SK-N-SH (cell line): ENCODE data around the gene ACAP3. TPM values are rescaled to one million over a fixed set of nuclear protein-coding genes. Genes with fewer than 3 reads are reported as not detected.

Experiments
- CTCF ChIA-PET: fragments of 300-600, 350-600 bp; formaldehyde crosslinking; extraction: SDS; loops from one replicate; lab custom pipeline; 2021; lab: Yijun Ruan, JAX
- POLR2A ChIA-PET: fragments of 350-600 bp; sonication (Branson Sonifier 250); formaldehyde crosslinking; extraction: SDS; loops from one replicate; lab custom pipeline; 2020; ENCODE audit warnings: antibody characterized with exemption, inconsistent platforms; lab: Yijun Ruan, JAX
- DNase-seq: peaks from one replicate; pipeline ENCODE4 v3.0.0; 2012
- H2AFZ ChIP-seq: fragments of 200-600 bp; sonication (generic); 2 replicates; pipeline ENCODE4 v1.8.1; 2016; ENCODE audit warnings: antibody characterized with exemption, mild to moderate bottlenecking, low read depth
- H3F3A ChIP-seq: fragments of 200-600 bp; sonication (generic); replicated peaks from 2 replicates; pipeline ENCODE3; 2016; ENCODE audit warnings: antibody characterized with exemption, mild to moderate bottlenecking; ENCODE audit not compliant: insufficient read depth
- H3K27ac ChIP-seq, 2 experiments: fragments of 200-500 bp in 1 of 2; fragments of 200-600 bp in 1 of 2; sonication (Bioruptor generic) in 1 of 2; sonication (generic), shearing (Covaris generic) in 1 of 2; 2 replicates each; pipeline versions ENCODE4 v1.5.1 to v1.6.1; 2014 to 2016; ENCODE audit warnings: low read depth in 2 of 2, inconsistent platforms in 1 of 2, low read length in 1 of 2, mild to moderate bottlenecking in 1 of 2, mixed read lengths in 1 of 2
- H3K27me3 ChIP-seq: fragments of 200-600 bp; sonication (generic), shearing (Covaris generic); 2 replicates; pipeline ENCODE4 v1.6.1; 2016; ENCODE audit warnings: mixed run types; ENCODE audit not compliant: insufficient read depth
- H3K36me3 ChIP-seq, 2 experiments: fragments of 200-500 bp in 1 of 2; fragments of 200-600 bp in 1 of 2; sonication (Bioruptor generic) in 1 of 2; sonication (generic) in 1 of 2; replicated peaks in 1 of 2; 2 replicates each; pipeline versions ENCODE3 to v1.5.1; 2014 to 2016; ENCODE audit warnings: low read length in 1 of 2, mild to moderate bottlenecking in 1 of 2; ENCODE audit not compliant: insufficient read depth in 2 of 2, control insufficient read depth in 1 of 2
- H3K4me1 ChIP-seq, 2 experiments: fragments of 200-500 bp in 1 of 2; fragments of 200-600 bp in 1 of 2; sonication (Bioruptor generic) in 1 of 2; sonication (generic), shearing (Covaris generic) in 1 of 2; 2 replicates each; pipeline versions ENCODE4 v1.5.1 to v1.6.1; 2014 to 2016; ENCODE audit warnings: low read depth in 1 of 2, low read length in 1 of 2, mixed run types in 1 of 2; ENCODE audit not compliant: insufficient read depth in 2 of 2, control insufficient read depth in 1 of 2
- H3K4me2 ChIP-seq: fragments of 200-600 bp; sonication (generic), shearing (Covaris generic); 2 replicates; pipeline ENCODE4 v1.6.1; 2017; ENCODE audit warnings: mixed run types
- H3K4me3 ChIP-seq, 2 experiments: fragments of 200-500 bp in 1 of 2; fragments of 200-600 bp in 1 of 2; sonication (Bioruptor generic) in 1 of 2; sonication (generic), shearing (Covaris generic) in 1 of 2; 2 replicates each; pipeline versions ENCODE4 v1.5.1 to v1.8.1; 2014 to 2016; ENCODE audit warnings: low read depth in 2 of 2, inconsistent platforms in 1 of 2, low read length in 1 of 2, mild to moderate bottlenecking in 1 of 2, mixed read lengths in 1 of 2, moderate library complexity in 1 of 2
- H3K79me2 ChIP-seq: fragments of 200-600 bp; sonication (generic); 2 replicates; pipeline ENCODE4 v1.8.1; 2017; ENCODE audit warnings: mild to moderate bottlenecking; ENCODE audit not compliant: insufficient read depth
- H3K9ac ChIP-seq: fragments of 200-600 bp; sonication (generic); 2 replicates; pipeline ENCODE4 v1.6.1; 2017; ENCODE audit warnings: mixed run types
- H3K9me2 ChIP-seq: fragments of 200-600 bp; sonication (generic); 2 replicates; pipeline ENCODE4 v1.6.1; 2017; ENCODE audit warnings: mixed run types
- H3K9me3 ChIP-seq: fragments of 200-600 bp; sonication (generic); 2 replicates; pipeline ENCODE4 v1.6.1; 2017; ENCODE audit warnings: mixed run types, mild to moderate bottlenecking, moderate library complexity
- H4K20me1 ChIP-seq: fragments of 200-600 bp; sonication (generic); 2 replicates; pipeline ENCODE4 v1.6.1; 2017; ENCODE audit warnings: mild to moderate bottlenecking, mixed run types; ENCODE audit not compliant: insufficient read depth
- CHD2 ChIP-seq: fragments of 150-350 bp; IDR thresholded peaks from 2 replicates; pipeline ENCODE4 v1.6.1; 2018; ENCODE audit warnings: low read length; ENCODE audit not compliant: partially characterized antibody
- ELF1 ChIP-seq: IDR thresholded peaks from 2 replicates; pipeline ENCODE4 v1.4.0; 2012
- EP300 ChIP-seq, 2 experiments: IDR thresholded peaks; 2 replicates each; pipeline versions ENCODE4 v1.4.0 to v1.6.1; 2012; ENCODE audit warnings: borderline replicate concordance in 1 of 2, low read depth in 1 of 2, low read length in 1 of 2
- EZH2phosphoT487 ChIP-seq: fragments of 200-600 bp; sonication (generic); IDR thresholded peaks from 2 replicates; pipeline ENCODE4 v1.6.1; 2017; ENCODE audit warnings: low read depth, mixed run types, mild to moderate bottlenecking, antibody characterized with exemption, moderate library complexity, borderline replicate concordance
- FOXJ3 ChIP-seq: sonication (generic); formaldehyde crosslinking; IDR thresholded peaks from 2 replicates; pipeline ENCODE4 v1.5.1; 2020; ENCODE audit warnings: mild to moderate bottlenecking, missing genetic modification reagents
- FOXM1 ChIP-seq: IDR thresholded peaks from 2 replicates; pipeline ENCODE4 v1.4.0; 2012; ENCODE audit warnings: low read depth, mild to moderate bottlenecking
- JUND ChIP-seq: IDR thresholded peaks from 2 replicates; pipeline ENCODE4 v1.4.0; 2012
- MEF2A ChIP-seq: IDR thresholded peaks from 2 replicates; pipeline ENCODE4 v1.4.0; 2012; ENCODE audit warnings: low read depth, borderline replicate concordance
- NFIC ChIP-seq: IDR thresholded peaks from 2 replicates; pipeline ENCODE4 v1.4.0; 2012; ENCODE audit warnings: borderline replicate concordance
- NRF1 ChIP-seq: IDR thresholded peaks from 2 replicates; pipeline ENCODE4 v1.6.1; 2012; ENCODE audit warnings: low read depth, mild to moderate bottlenecking, low read length
- RAD21 ChIP-seq: IDR thresholded peaks from 2 replicates; pipeline ENCODE4 v1.6.1; 2012; ENCODE audit warnings: mild to moderate bottlenecking, low read length
- RCOR1 ChIP-seq: fragments of 150-350 bp; IDR thresholded peaks from 2 replicates; pipeline ENCODE4 v1.6.1; 2017; ENCODE audit warnings: antibody characterized with exemption, low read length
- RFX5 ChIP-seq: IDR thresholded peaks from 2 replicates; pipeline ENCODE4 v1.6.1; 2012; ENCODE audit warnings: mild to moderate bottlenecking, improper control_type of control experiment, low read length
- TCF12 ChIP-seq: IDR thresholded peaks from 2 replicates; pipeline ENCODE4 v1.4.0; 2012
- TEAD4 ChIP-seq: IDR thresholded peaks from 2 replicates; pipeline ENCODE4 v1.4.0; 2012; ENCODE audit warnings: mild to moderate bottlenecking, borderline replicate concordance; ENCODE audit not compliant: insufficient read depth
- YY1 ChIP-seq: IDR thresholded peaks from 2 replicates; pipeline ENCODE4 v1.4.0; 2012; ENCODE audit warnings: low read depth, mild to moderate bottlenecking
- WGBS: methylation state at CpG from one replicate; pipeline ENCODE4 v1.1.6; 2017; ENCODE audit warnings: low lambda C conversion rate; 5-methylcytosine and 5-hydroxymethylcytosine counted together
- polyA plus RNA-seq, 3 experiments: library from polyadenylated mRNA; depleted of rRNA; stranded (reverse); fragments of >200 nt; gene quantifications; 2 replicates each; pipeline ENCODE4 v1.2.3, GENCODE V29; 2012
- TF ChIP-seq, protein P1 (sequence below): IDR thresholded peaks from 2 replicates; pipeline ENCODE4 v1.4.0; 2012; ENCODE audit warnings: low read depth, borderline replicate concordance
- TF ChIP-seq, protein P2 (sequence below): fragments of 150-350 bp; IDR thresholded peaks from 2 replicates; pipeline ENCODE4 v1.6.1; 2016; ENCODE audit warnings: mild to moderate bottlenecking, low read depth, low read length
- TF ChIP-seq, protein P3 (sequence below): IDR thresholded peaks from 2 replicates; pipeline ENCODE4 v1.6.1; 2012; ENCODE audit warnings: mild to moderate bottlenecking, low read depth, low read length, moderate library complexity

ACAP3 gene
- polyA plus RNA-seq, 1 of the 3 experiments (the other 2 are of a cell fraction), result 51.7 TPM

DNA sequence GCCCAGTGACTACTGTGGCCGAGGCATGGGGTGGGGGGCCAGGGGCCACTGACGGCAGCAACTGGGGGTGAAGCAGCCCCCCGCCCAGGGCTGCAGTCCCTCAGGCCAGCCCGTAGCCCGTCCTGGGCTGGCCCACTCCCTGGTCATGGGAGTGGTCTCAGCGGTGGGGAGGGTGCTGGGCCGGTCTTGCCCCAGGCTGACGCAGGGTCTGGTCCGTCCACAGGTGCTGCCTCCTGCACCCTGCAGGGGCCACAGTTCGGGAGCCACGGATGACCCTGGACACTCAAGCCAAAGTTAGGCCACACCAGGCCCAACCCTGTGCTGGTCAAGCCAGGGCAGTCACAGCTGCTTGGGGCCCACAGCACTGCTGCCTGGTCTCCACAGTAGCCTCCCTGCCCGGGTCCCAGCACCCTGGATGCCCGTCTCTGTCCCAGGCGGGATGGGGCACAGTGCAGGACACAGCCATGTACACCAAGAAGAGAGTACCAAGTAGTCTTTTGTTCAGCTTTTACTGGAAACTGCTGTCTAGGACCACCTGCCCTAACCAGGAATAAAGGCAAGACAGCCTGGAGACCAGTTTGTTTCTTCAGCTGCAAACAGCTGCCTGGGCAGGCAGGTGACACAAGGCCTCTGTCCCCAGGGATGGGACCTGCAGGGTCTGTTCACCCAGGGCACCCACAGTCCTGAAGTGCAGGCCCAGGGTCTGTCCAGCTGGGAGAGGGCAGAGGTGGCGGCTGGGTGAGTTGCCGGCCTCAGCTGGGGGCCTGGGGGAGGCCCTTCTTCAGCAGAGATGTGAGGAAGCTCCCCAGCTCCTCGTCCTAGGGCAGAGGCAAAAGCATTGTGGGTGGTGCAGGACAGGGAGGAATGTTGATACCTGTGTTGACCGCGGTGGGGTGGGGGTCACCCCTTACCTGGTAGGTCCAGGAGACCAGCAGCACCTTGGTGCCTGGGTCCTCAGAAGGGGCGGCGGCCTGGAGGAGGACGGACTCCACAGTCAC is 3.7 kb upstream of the ACAP3 start:
- DNase-seq, result no peak
- H3K36me3 ChIP-seq, result peaks cover 4 to 52% of the 10 kb centered on the region in 2 experiments
- H3K27me3 ChIP-seq, result no peaks in the 10 kb centered on the region
- H3K4me3 ChIP-seq, result no peak overlapping the region
- H2AFZ ChIP-seq, result no peak overlapping the region
- H3K9me2 ChIP-seq, result no peaks in the 10 kb centered on the region
- no peak overlapping the region for H3K27ac ChIP-seq
- ChIA-PET POLR2A (no interaction called here), CTCF (interaction anchor here (1.1 kb wide), 1 partner anchor 8 kb away, joined by 3 read pairs; no protein-coding TSS in a partner anchor)
- H3K9me3 ChIP-seq, result no peaks in the 10 kb centered on the region
- TF ChIP-seq TCF12 (no peak), RFX5 (no peak), FOXM1 (no peak), RCOR1 (no peak), RAD21 (no peak), JUND (no peak), ELF1 (no peak), NRF1 (no peak), EP300 (IDR thresholded peaks at IDR 0.05; ENCODE audit: borderline replicate concordance in 1 of 2, low read depth in 1 of 2, low read length in 1 of 2) (no peak), TEAD4 (no peak), NFIC (no peak), CHD2 (no peak), MEF2A (no peak), YY1 (no peak), FOXJ3 (CRISPR knock-in tag) (no peak), EZH2phosphoT487 (no peak)
- TF ChIP-seq, protein P1, sequence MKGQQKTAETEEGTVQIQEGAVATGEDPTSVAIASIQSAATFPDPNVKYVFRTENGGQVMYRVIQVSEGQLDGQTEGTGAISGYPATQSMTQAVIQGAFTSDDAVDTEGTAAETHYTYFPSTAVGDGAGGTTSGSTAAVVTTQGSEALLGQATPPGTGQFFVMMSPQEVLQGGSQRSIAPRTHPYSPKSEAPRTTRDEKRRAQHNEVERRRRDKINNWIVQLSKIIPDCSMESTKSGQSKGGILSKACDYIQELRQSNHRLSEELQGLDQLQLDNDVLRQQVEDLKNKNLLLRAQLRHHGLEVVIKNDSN, result no peak
- TF ChIP-seq, protein P2, sequence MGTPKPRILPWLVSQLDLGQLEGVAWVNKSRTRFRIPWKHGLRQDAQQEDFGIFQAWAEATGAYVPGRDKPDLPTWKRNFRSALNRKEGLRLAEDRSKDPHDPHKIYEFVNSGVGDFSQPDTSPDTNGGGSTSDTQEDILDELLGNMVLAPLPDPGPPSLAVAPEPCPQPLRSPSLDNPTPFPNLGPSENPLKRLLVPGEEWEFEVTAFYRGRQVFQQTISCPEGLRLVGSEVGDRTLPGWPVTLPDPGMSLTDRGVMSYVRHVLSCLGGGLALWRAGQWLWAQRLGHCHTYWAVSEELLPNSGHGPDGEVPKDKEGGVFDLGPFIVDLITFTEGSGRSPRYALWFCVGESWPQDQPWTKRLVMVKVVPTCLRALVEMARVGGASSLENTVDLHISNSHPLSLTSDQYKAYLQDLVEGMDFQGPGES, result no peak
- TF ChIP-seq, protein P3, sequence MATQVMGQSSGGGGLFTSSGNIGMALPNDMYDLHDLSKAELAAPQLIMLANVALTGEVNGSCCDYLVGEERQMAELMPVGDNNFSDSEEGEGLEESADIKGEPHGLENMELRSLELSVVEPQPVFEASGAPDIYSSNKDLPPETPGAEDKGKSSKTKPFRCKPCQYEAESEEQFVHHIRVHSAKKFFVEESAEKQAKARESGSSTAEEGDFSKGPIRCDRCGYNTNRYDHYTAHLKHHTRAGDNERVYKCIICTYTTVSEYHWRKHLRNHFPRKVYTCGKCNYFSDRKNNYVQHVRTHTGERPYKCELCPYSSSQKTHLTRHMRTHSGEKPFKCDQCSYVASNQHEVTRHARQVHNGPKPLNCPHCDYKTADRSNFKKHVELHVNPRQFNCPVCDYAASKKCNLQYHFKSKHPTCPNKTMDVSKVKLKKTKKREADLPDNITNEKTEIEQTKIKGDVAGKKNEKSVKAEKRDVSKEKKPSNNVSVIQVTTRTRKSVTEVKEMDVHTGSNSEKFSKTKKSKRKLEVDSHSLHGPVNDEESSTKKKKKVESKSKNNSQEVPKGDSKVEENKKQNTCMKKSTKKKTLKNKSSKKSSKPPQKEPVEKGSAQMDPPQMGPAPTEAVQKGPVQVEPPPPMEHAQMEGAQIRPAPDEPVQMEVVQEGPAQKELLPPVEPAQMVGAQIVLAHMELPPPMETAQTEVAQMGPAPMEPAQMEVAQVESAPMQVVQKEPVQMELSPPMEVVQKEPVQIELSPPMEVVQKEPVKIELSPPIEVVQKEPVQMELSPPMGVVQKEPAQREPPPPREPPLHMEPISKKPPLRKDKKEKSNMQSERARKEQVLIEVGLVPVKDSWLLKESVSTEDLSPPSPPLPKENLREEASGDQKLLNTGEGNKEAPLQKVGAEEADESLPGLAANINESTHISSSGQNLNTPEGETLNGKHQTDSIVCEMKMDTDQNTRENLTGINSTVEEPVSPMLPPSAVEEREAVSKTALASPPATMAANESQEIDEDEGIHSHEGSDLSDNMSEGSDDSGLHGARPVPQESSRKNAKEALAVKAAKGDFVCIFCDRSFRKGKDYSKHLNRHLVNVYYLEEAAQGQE, result no peak
- H3F3A ChIP-seq, result no peaks in the 10 kb centered on the region
- H3K4me1 ChIP-seq, result peaks cover 0 to 15% of the 10 kb centered on the region in 2 experiments; a peak in 1 of 4 replicates
- 85% methylated on average over 6 of the region's 22 CpGs for WGBS
- H3K4me2 ChIP-seq, result no peak overlapping the region
- peaks cover 28% of the 10 kb centered on the region for H3K79me2 ChIP-seq
- no peak overlapping the region for H3K9ac ChIP-seq
- H4K20me1 ChIP-seq, result peaks cover 15% of the 10 kb centered on the region; the same call in 1 of the 2 replicates
